Endothelial cell of umbilical vein (primary cell): ENCODE results near the gene ZNF598. TPM values are rescaled to one million over a fixed set of nuclear protein-coding genes. Genes with fewer than 3 reads are reported as not detected.

Experiments used
- BruUV-seq: library from RNA; stranded (reverse); fragments of 400-500 nt; replicated peaks from 2 replicates; lab custom pipeline; 2021; lab: Mats Ljungman, UMichigan
- CTCF ChIA-PET: fragments of 300-600, 350-600 bp; sonication (Branson Sonifier 250); formaldehyde crosslinking; loops from one replicate; lab custom pipeline; 2021; ENCODE audit warnings: antibody characterized with exemption, inconsistent platforms; lab: Charles Lee
- POLR2A ChIA-PET: fragments of 300-600, 350-600 bp; sonication (Branson Sonifier 250); formaldehyde crosslinking; loops from one replicate; lab custom pipeline; 2021; ENCODE audit warnings: antibody characterized with exemption, inconsistent platforms; lab: Charles Lee
- DNase-seq: peaks from one replicate; pipeline ENCODE4 v3.0.0-alpha.2; 2011; ENCODE audit warnings: low read depth, low spot score
- FAIRE-seq: peaks from 2 replicates; lab custom pipeline; 2011; peaks lifted over from hg19 to GRCh38; lab: Jason Lieb, UNC
- H2AFZ ChIP-seq: 2 replicates; pipeline ENCODE4 v1.6.0; 2012; ENCODE audit warnings: low read depth, low read length, control low read depth, inconsistent platforms
- H3K27ac ChIP-seq: 2 replicates; pipeline ENCODE4 v1.5.1; 2011; ENCODE audit warnings: low read depth, mild to moderate bottlenecking, control low read depth, low read length, moderate library complexity; ENCODE audit not compliant: insufficient read depth
- H3K27me3 ChIP-seq, 2 experiments: 2 replicates each; pipeline versions ENCODE4 v1.6.0 to v1.6.1; 2011; ENCODE audit warnings: low read length in 2 of 2, mixed read lengths in 1 of 2; ENCODE audit not compliant: control insufficient read depth in 2 of 2, insufficient read depth in 2 of 2
- H3K36me3 ChIP-seq, 2 experiments: 2 replicates in 1 of 2; 3 replicates in 1 of 2; pipeline ENCODE4 v1.5.1; 2011; ENCODE audit warnings: low read length in 2 of 2, mild to moderate bottlenecking in 1 of 2, moderate library complexity in 1 of 2; ENCODE audit not compliant: control insufficient read depth in 2 of 2, insufficient read depth in 2 of 2; ENCODE audit errors: extremely low read depth in 1 of 2
- H3K4me1 ChIP-seq: 3 replicates; pipeline ENCODE4 v1.5.1; 2011; ENCODE audit warnings: mild to moderate bottlenecking, low read length; ENCODE audit not compliant: control insufficient read depth, insufficient read depth; ENCODE audit errors: extremely low read depth
- H3K4me2 ChIP-seq: 2 replicates; pipeline ENCODE4 v1.6.1; 2011; ENCODE audit warnings: low read length, control low read depth, mixed read lengths; ENCODE audit not compliant: insufficient read depth
- H3K4me3 ChIP-seq, 3 experiments: fragments of 200-600 bp in 1 of 3; sonication (generic), shearing (Covaris generic) in 1 of 3; replicated peaks in 1 of 3; 2 replicates each; pipeline ENCODE4 v1.5.1; 2011 to 2016; ENCODE audit warnings: control low read depth in 3 of 3, low read length in 3 of 3, mild to moderate bottlenecking in 2 of 3, inconsistent platforms in 1 of 3, low read depth in 1 of 3, moderate library complexity in 1 of 3; ENCODE audit not compliant: insufficient read depth in 1 of 3
- H3K79me2 ChIP-seq: 2 replicates; pipeline ENCODE4 v1.6.0; 2012; ENCODE audit warnings: low read length, inconsistent platforms; ENCODE audit not compliant: control insufficient read depth, insufficient read depth
- H3K9ac ChIP-seq: replicated peaks from 2 replicates; pipeline ENCODE3; 2011; ENCODE audit warnings: low read length, control low read depth; ENCODE audit not compliant: insufficient read depth; ENCODE audit errors: extremely low read depth
- H3K9me1 ChIP-seq: replicated peaks from 3 replicates; pipeline ENCODE4 v1.6.0; 2011; ENCODE audit warnings: mild to moderate bottlenecking, low read length; ENCODE audit not compliant: control insufficient read depth, insufficient read depth; ENCODE audit errors: extremely low read depth
- H3K9me3 ChIP-seq: replicated peaks from 2 replicates; pipeline ENCODE4 v1.5.1; 2012; ENCODE audit warnings: low read length, inconsistent platforms; ENCODE audit not compliant: control insufficient read depth, insufficient read depth
- H4K20me1 ChIP-seq: replicated peaks from 2 replicates; pipeline ENCODE3; 2011; ENCODE audit warnings: mild to moderate bottlenecking, low read length; ENCODE audit not compliant: control insufficient read depth, insufficient read depth; ENCODE audit errors: extremely low read depth
- EZH2 ChIP-seq: IDR thresholded peaks from 2 replicates; pipeline ENCODE4 v1.6.1; 2012; ENCODE audit warnings: borderline replicate concordance, low read depth, mild to moderate bottlenecking, moderate library complexity, low read length, inconsistent platforms; ENCODE audit not compliant: severe bottlenecking
- FOS ChIP-seq: IDR thresholded peaks from 2 replicates; pipeline ENCODE4 v1.6.1; 2011; ENCODE audit warnings: mild to moderate bottlenecking, low read length, moderate library complexity, borderline replicate concordance; ENCODE audit not compliant: insufficient read depth
- GATA2 ChIP-seq: IDR thresholded peaks from 2 replicates; pipeline ENCODE4 v1.7.0; 2011; ENCODE audit warnings: low read depth, mild to moderate bottlenecking, moderate library complexity, mixed read lengths, low read length; ENCODE audit not compliant: insufficient read length, insufficient read depth
- JUN ChIP-seq: IDR thresholded peaks from 2 replicates; pipeline ENCODE4 v1.6.1; 2011; ENCODE audit warnings: borderline replicate concordance, low read depth; ENCODE audit not compliant: insufficient read length, insufficient read depth
- MYC ChIP-seq: IDR thresholded peaks from one replicate; pipeline ENCODE4 v1.6.1; 2011; ENCODE audit warnings: mild to moderate bottlenecking, low read depth, low read length
- POLR2A ChIP-seq: IDR thresholded peaks from 2 replicates; pipeline ENCODE4 v1.6.1; 2012; ENCODE audit warnings: low read depth, mild to moderate bottlenecking, control low read depth, low read length
- POLR2AphosphoS5 ChIP-seq: IDR thresholded peaks from 2 replicates; pipeline ENCODE4 v1.6.1; 2012; ENCODE audit warnings: low read depth, mild to moderate bottlenecking, control low read depth, low read length, moderate library complexity; ENCODE audit not compliant: insufficient read depth
- dilution Hi-C: fragments of 300-500 bp; cut with MboI; formaldehyde crosslinking; loops from one replicate; pipeline ENCODE4 v1.15.0; 2019; ENCODE audit warnings: low sequenced_read_pairs; ENCODE audit not compliant: extremely low pct_ligation_motif_present
- intact Hi-C: fragments of 100-400 bp; cut with micrococcal nuclease; formaldehyde crosslinking; loops from one replicate; pipeline ENCODE4 v1.10.0; 2022
- polyA plus RNA-seq, 4 experiments: library from polyadenylated mRNA; depleted of rRNA in 3 of 4; stranded (reverse) in 3 of 4; unstranded in 1 of 4; fragments of >200 nt; gene quantifications; 2 replicates each; pipeline versions ENCODE4 v1.2.1 to v1.2.3, GENCODE V29; 2011 to 2012; ENCODE audit warnings: missing spikeins in 1 of 4
- total RNA-seq: library from RNA; stranded (reverse); gene quantifications from 2 replicates; pipeline ENCODE4 v1.2.3, GENCODE V29; 2021
- TF ChIP-seq, protein P1 (sequence below), 2 donors: IDR thresholded peaks; 1 replicate in 1 of 2; 2 replicates in 1 of 2; pipeline ENCODE4 v1.5.1; 2011; ENCODE audit warnings: low read length in 2 of 2, mild to moderate bottlenecking in 2 of 2, moderate library complexity in 2 of 2, control low read depth in 1 of 2, inconsistent platforms in 1 of 2, low read depth in 1 of 2; ENCODE audit not compliant: insufficient read depth in 1 of 2; ENCODE audit errors: extremely low read depth in 1 of 2
- TF ChIP-seq, protein P2 (sequence below): IDR thresholded peaks from 2 replicates; pipeline ENCODE4 v1.6.1; 2011; ENCODE audit not compliant: insufficient read depth, insufficient read length

ZNF598 gene
- total and polyA plus RNA-seq, 2 donors (not counting 3 experiments of a cell fraction or from before 2014, with no cell fraction given) = 43.3 to 67.0 TPM

DNA sequence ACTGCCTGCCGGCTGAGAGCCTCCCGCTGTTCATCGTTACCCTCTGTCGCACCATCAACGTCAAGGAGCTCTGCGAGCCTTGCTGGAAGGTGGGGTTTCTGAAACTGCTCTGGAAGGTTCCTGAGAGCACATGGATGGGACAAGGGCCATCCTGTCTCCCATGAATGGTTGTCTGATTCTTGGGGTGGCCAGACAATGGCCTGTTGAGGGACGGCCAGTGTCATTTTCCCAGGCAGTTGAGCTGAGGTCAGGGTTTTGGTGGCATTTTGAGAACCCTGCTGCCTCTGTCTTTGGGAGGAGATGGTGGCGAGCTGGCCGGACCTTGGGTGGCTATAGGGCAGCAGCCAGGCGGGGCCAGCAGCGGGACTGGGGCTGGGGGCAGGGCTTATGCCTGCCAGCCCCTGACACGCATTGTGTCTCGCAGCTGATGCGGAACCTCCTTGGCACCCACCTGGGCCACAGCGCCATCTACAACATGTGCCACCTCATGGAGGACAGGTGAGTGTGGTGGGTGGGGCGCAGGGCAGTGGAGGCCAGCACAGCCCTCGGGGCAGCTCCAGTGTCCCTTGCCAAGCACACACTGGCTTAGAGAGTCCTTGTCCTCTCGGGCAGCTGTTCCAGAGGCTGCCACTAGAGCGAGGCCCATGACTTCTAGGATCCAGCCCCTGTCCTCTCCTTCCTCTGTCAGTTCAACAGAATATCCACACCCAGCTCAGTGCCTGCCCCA, 47.2 kb upstream of the ZNF598 start:
- no peaks in the 10 kb centered on the region for H3K79me2 ChIP-seq
- H3K4me2 ChIP-seq = no peak overlapping the region
- no TSS peak for BruUV-seq
- no peaks in the 10 kb centered on the region for H3K4me1 ChIP-seq
- DNase-seq (no peak), FAIRE-seq (no peak)
- H3K9me1 ChIP-seq = no peaks in the 10 kb centered on the region
- CTCF ChIA-PET = interaction anchor here (0.6 to 3.1 kb wide), 12 partner anchors 9 to 195 kb away, joined by 3 to 93 read pairs (median 4); partner anchors contain the start of genes ECI1, NTHL1 and TSC2
- peaks cover 5 to 48% of the 10 kb centered on the region in 2 experiments for H3K36me3 ChIP-seq
- no peaks in the 10 kb centered on the region for H3K27me3 ChIP-seq
- dilution Hi-C loops = no loop called here
- intact Hi-C loops = loop anchor here (2.0 kb wide), 1 partner anchor 34 kb away; no protein-coding TSS in a partner anchor
- H4K20me1 ChIP-seq = no peaks in the 10 kb centered on the region
- H3K27ac ChIP-seq = no peak overlapping the region
- TF ChIP-seq, protein P1, sequence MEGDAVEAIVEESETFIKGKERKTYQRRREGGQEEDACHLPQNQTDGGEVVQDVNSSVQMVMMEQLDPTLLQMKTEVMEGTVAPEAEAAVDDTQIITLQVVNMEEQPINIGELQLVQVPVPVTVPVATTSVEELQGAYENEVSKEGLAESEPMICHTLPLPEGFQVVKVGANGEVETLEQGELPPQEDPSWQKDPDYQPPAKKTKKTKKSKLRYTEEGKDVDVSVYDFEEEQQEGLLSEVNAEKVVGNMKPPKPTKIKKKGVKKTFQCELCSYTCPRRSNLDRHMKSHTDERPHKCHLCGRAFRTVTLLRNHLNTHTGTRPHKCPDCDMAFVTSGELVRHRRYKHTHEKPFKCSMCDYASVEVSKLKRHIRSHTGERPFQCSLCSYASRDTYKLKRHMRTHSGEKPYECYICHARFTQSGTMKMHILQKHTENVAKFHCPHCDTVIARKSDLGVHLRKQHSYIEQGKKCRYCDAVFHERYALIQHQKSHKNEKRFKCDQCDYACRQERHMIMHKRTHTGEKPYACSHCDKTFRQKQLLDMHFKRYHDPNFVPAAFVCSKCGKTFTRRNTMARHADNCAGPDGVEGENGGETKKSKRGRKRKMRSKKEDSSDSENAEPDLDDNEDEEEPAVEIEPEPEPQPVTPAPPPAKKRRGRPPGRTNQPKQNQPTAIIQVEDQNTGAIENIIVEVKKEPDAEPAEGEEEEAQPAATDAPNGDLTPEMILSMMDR (IDR thresholded peaks at IDR 0.05; ENCODE audit: extremely low read depth in 1 of 2, insufficient read depth in 1 of 2, low read depth in 1 of 2, low read length in 2 of 2) = no peak
- TF ChIP-seq MYC = no peak
- no peak for TF ChIP-seq GATA2
- TF ChIP-seq EZH2 = no peak
- TF ChIP-seq JUN = no peak
- no peak for TF ChIP-seq FOS
- TF ChIP-seq POLR2A = no peak
- TF ChIP-seq, protein P2, sequence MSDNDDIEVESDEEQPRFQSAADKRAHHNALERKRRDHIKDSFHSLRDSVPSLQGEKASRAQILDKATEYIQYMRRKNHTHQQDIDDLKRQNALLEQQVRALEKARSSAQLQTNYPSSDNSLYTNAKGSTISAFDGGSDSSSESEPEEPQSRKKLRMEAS = no peak
- no peak for TF ChIP-seq POLR2AphosphoS5
- no peak overlapping the region for H2AFZ ChIP-seq
- H3K4me3 ChIP-seq = no peak overlapping the region
- H3K9ac ChIP-seq = no peak overlapping the region
- POLR2A ChIA-PET = no interaction called here
- no peaks in the 10 kb centered on the region for H3K9me3 ChIP-seq
